Panc1 (cell line): Measurements from ENCODE around the gene DVL1. TPM values are rescaled to one million over a fixed set of nuclear protein-coding genes. Genes with fewer than 3 reads are reported as not detected.
"Not testable (repeated sequence)": the region's sequence is repeated elsewhere in the genome, so short reads cannot be mapped to it uniquely, and the experiment has no call there.

Source experiments
- ATAC-seq: fragments of 200-7000 bp; cut with Tn5 transposase; 2 replicates; pipeline ENCODE4 v1.9.1; 2020; ENCODE audit warnings: mild to moderate bottlenecking, moderate library complexity
- BruUV-seq: library from RNA; stranded (reverse); fragments of 400-500 nt; replicated peaks from 2 replicates; lab custom pipeline; 2021; lab: Mats Ljungman, UMichigan
- CTCF ChIA-PET: fragments of 300-600 bp; sonication (Branson Sonifier 250); formaldehyde crosslinking; loops from one replicate; lab custom pipeline; 2022; ENCODE audit warnings: antibody characterized with exemption; lab: Charles Lee
- POLR2A ChIA-PET: fragments of 300-600 bp; sonication (Branson Sonifier 250); formaldehyde crosslinking; loops from one replicate; lab custom pipeline; 2022; ENCODE audit warnings: antibody characterized with exemption; lab: Charles Lee
- DNase-seq: peaks from one replicate; pipeline ENCODE4 v3.0.0-alpha.2; 2010; ENCODE audit warnings: low read depth, low spot score
- H3K27ac ChIP-seq: 2 replicates; pipeline ENCODE4 v1.5.1; 2011; ENCODE audit warnings: mild to moderate bottlenecking, low read length, inconsistent platforms
- H3K27me3 ChIP-seq: fragments of 200-500 bp; sonication (Bioruptor generic); 2 replicates; pipeline ENCODE4 v1.6.0; 2014; ENCODE audit warnings: low read length, inconsistent platforms; ENCODE audit not compliant: control insufficient read depth, insufficient read depth
- H3K36me3 ChIP-seq: fragments of 200-500 bp; sonication (Bioruptor generic); 2 replicates; pipeline ENCODE4 v1.5.1; 2014; ENCODE audit warnings: inconsistent platforms, mild to moderate bottlenecking, low read length, moderate library complexity; ENCODE audit not compliant: control insufficient read depth, insufficient read depth
- H3K4me1 ChIP-seq: 2 replicates; pipeline ENCODE4 v1.5.1; 2011; ENCODE audit warnings: inconsistent platforms, mild to moderate bottlenecking, low read length, moderate library complexity; ENCODE audit not compliant: control insufficient read depth, insufficient read depth
- H3K4me3 ChIP-seq, 2 experiments: 2 replicates each; pipeline ENCODE4 v1.5.1; 2011 to 2012; ENCODE audit warnings: low read depth in 2 of 2, low read length in 2 of 2, mild to moderate bottlenecking in 2 of 2, inconsistent platforms in 1 of 2, moderate library complexity in 1 of 2
- H3K9me3 ChIP-seq: fragments of 200-500 bp; sonication (Bioruptor generic); 2 replicates; pipeline ENCODE4 v1.5.1; 2014; ENCODE audit warnings: low read depth, mild to moderate bottlenecking, inconsistent platforms, low read length, moderate library complexity; ENCODE audit not compliant: control insufficient read depth, insufficient read depth
- POLR2AphosphoS5 ChIP-seq: IDR thresholded peaks from 2 replicates; pipeline ENCODE4 v1.6.1; 2012; ENCODE audit warnings: mild to moderate bottlenecking, low read depth, low read length, moderate library complexity
- SIN3A ChIP-seq: IDR thresholded peaks from 2 replicates; pipeline ENCODE4 v1.6.1; 2012; ENCODE audit warnings: low read depth, mild to moderate bottlenecking, low read length, moderate library complexity, borderline replicate concordance; ENCODE audit not compliant: insufficient read depth
- TCF7L2 ChIP-seq: IDR thresholded peaks from 2 replicates; pipeline ENCODE4 v1.6.1; 2011; ENCODE audit warnings: mild to moderate bottlenecking, low read depth, low read length, inconsistent platforms
- in situ Hi-C: cut with HindIII; loops from 2 replicates; pipeline ENCODE4 v1.10.0; 2016; ENCODE audit warnings: low sequenced_read_pairs, low pct_unique_long_range_greater_than_20kb
- intact Hi-C: fragments of 100-400 bp; cut with micrococcal nuclease; formaldehyde crosslinking; loops from one replicate; pipeline ENCODE4 v1.10.0; 2022; ENCODE audit not compliant: unreplicated experiment
- total RNA-seq: library from RNA; stranded (reverse); gene quantifications from one replicate; pipeline ENCODE4 v1.2.1, GENCODE V29; 2021; ENCODE audit not compliant: unreplicated experiment
- TF ChIP-seq, protein P1 (sequence below), 2 experiments: IDR thresholded peaks; 2 replicates each; pipeline ENCODE4 v1.6.1; 2011 to 2012; ENCODE audit warnings: low read depth in 2 of 2, control low read depth in 1 of 2, low read length in 1 of 2, mild to moderate bottlenecking in 1 of 2, moderate library complexity in 1 of 2; ENCODE audit not compliant: insufficient read depth in 1 of 2
- TF ChIP-seq, protein P2 (sequence below): fragments of 450-650 bp; IDR thresholded peaks from 2 replicates; pipeline ENCODE4 v1.5.1; 2017; ENCODE audit warnings: mild to moderate bottlenecking

Gene DVL1
- total RNA-seq, 1 experiment from 2014 or later = 144 TPM

DNA sequence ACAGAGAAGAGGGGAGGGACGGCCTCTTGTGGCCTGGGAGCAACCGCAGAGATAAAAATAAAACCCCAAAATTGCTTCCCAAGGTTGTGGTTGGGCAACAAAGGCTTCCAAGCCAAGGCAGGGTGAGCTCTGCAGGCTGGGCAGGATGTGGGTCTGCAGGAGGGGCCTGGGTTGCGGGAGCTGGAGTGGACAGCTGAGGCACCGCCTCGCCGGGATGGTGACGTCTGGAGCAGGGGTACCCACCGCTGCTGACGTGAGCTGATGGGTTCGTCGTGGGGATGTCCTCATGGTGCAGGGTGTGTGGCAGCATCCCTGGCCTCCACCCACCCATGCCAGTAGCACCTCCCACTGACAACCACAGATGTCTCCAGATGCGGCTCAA lies 22.1 kb upstream of the DVL1 start:
- no peaks in the 10 kb centered on the region for H3K9me3 ChIP-seq
- no peak overlapping the region for H3K27ac ChIP-seq
- peaks cover 16% of the 10 kb centered on the region; the same call in 1 of the 2 replicates for H3K36me3 ChIP-seq
- intact Hi-C loops (no loop called here), in situ Hi-C loops (no loop called here)
- BruUV-seq = no TSS peak
- H3K27me3 ChIP-seq = no peaks in the 10 kb centered on the region
- DNase-seq (no peak), ATAC-seq (no peak)
- ChIA-PET POLR2A (interaction anchor here (0.6 kb wide), 1 partner anchor 388 kb away, joined by 3 read pairs; no protein-coding TSS in a partner anchor), CTCF (interaction anchor here (0.9 to 1.8 kb wide), 3 partner anchors 26 to 98 kb away, joined by 3 to 8 read pairs (median 3); no protein-coding TSS in a partner anchor)
- H3K4me1 ChIP-seq = peaks cover 26% of the 10 kb centered on the region
- TF ChIP-seq SIN3A (no peak), POLR2AphosphoS5 (no peak), TCF7L2 (no peak)
- TF ChIP-seq, protein P1, sequence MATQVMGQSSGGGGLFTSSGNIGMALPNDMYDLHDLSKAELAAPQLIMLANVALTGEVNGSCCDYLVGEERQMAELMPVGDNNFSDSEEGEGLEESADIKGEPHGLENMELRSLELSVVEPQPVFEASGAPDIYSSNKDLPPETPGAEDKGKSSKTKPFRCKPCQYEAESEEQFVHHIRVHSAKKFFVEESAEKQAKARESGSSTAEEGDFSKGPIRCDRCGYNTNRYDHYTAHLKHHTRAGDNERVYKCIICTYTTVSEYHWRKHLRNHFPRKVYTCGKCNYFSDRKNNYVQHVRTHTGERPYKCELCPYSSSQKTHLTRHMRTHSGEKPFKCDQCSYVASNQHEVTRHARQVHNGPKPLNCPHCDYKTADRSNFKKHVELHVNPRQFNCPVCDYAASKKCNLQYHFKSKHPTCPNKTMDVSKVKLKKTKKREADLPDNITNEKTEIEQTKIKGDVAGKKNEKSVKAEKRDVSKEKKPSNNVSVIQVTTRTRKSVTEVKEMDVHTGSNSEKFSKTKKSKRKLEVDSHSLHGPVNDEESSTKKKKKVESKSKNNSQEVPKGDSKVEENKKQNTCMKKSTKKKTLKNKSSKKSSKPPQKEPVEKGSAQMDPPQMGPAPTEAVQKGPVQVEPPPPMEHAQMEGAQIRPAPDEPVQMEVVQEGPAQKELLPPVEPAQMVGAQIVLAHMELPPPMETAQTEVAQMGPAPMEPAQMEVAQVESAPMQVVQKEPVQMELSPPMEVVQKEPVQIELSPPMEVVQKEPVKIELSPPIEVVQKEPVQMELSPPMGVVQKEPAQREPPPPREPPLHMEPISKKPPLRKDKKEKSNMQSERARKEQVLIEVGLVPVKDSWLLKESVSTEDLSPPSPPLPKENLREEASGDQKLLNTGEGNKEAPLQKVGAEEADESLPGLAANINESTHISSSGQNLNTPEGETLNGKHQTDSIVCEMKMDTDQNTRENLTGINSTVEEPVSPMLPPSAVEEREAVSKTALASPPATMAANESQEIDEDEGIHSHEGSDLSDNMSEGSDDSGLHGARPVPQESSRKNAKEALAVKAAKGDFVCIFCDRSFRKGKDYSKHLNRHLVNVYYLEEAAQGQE (IDR thresholded peaks at IDR 0.05; ENCODE audit: insufficient read depth in 1 of 2, low read depth in 2 of 2, low read length in 1 of 2) = no peak
- TF ChIP-seq, protein P2, sequence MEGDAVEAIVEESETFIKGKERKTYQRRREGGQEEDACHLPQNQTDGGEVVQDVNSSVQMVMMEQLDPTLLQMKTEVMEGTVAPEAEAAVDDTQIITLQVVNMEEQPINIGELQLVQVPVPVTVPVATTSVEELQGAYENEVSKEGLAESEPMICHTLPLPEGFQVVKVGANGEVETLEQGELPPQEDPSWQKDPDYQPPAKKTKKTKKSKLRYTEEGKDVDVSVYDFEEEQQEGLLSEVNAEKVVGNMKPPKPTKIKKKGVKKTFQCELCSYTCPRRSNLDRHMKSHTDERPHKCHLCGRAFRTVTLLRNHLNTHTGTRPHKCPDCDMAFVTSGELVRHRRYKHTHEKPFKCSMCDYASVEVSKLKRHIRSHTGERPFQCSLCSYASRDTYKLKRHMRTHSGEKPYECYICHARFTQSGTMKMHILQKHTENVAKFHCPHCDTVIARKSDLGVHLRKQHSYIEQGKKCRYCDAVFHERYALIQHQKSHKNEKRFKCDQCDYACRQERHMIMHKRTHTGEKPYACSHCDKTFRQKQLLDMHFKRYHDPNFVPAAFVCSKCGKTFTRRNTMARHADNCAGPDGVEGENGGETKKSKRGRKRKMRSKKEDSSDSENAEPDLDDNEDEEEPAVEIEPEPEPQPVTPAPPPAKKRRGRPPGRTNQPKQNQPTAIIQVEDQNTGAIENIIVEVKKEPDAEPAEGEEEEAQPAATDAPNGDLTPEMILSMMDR = no peak
- H3K4me3 ChIP-seq = no peak overlapping the region

GRCh38 chr1:1370771-1371300 lies 21.6 kb upstream of the DVL1 start:
- Histone ChIP-seq H3K4me1 (peaks cover 24% of the 10 kb centered on the region), H3K9me3 (no peaks in the 10 kb centered on the region), H3K27me3 (no peaks in the 10 kb centered on the region), H3K27ac (no peak overlapping the region), H3K4me3 (no peak overlapping the region), H3K36me3 (peaks cover 11% of the 10 kb centered on the region; the same call in 1 of the 2 replicates)
- ChIA-PET POLR2A (interaction anchor here (0.6 kb wide), 1 partner anchor 388 kb away, joined by 3 read pairs; no protein-coding TSS in a partner anchor), CTCF (no interaction called here)
- BruUV-seq = no TSS peak
- intact Hi-C loops (no loop called here), in situ Hi-C loops (no loop called here)
- TF ChIP-seq, protein P2 = no peak
- TF ChIP-seq SIN3A = no peak
- TF ChIP-seq, protein P1 (IDR thresholded peaks at IDR 0.05; ENCODE audit: insufficient read depth in 1 of 2, low read depth in 2 of 2, low read length in 1 of 2) = no peak
- TF ChIP-seq TCF7L2 = no peak
- TF ChIP-seq POLR2AphosphoS5 = no peak
- ATAC-seq (no peak), DNase-seq (no peak)

- in situ Hi-C loops, H3K4me3 ChIP-seq, DNase-seq, ATAC-seq, H3K27ac ChIP-seq, H3K27me3 ChIP-seq, POLR2A ChIA-PET, H3K9me3 ChIP-seq, BruUV-seq, intact Hi-C loops: not testable (repeated sequence)
- Histone ChIP-seq H3K4me1 (peaks cover 24% of the 10 kb centered on the region), H3K36me3 (peaks cover 10% of the 10 kb centered on the region; the same call in 1 of the 2 replicates)
- CTCF ChIA-PET = interaction anchor here (1.0 kb wide), 1 partner anchor 136 kb away, joined by 5 read pairs; no protein-coding TSS in a partner anchor
These were observed 20.9 kb upstream of the DVL1 start for GRCh38 chr1:1370094-1370493.
